Activated CD4-positive, alpha-beta T cell treated with anti-CD3 and anti-CD28 coated beads, Interleukin-2, amount 10 ng/mL, durations not matched to agents 7 days and 5 days (primary cell): ENCODE data around the gene ZSWIM1. TPM values are rescaled to one million over a fixed set of nuclear protein-coding genes. Genes with fewer than 3 reads are reported as not detected.
"Not testable (repeated sequence)": the region's sequence is repeated elsewhere in the genome, so short reads cannot be mapped to it uniquely, and the experiment has no call there.

Source experiments
- CTCF ChIA-PET: fragments of 350-600 bp; sonication (Branson Sonifier 250); formaldehyde crosslinking; loops from one replicate; lab custom pipeline; 2021; ENCODE audit warnings: antibody characterized with exemption; lab: Charles Lee
- POLR2A ChIA-PET: fragments of 350-600 bp; sonication (Branson Sonifier 250); formaldehyde crosslinking; loops from one replicate; lab custom pipeline; 2021; ENCODE audit warnings: antibody characterized with exemption; lab: Charles Lee
- DNase-seq: peaks from one replicate; pipeline ENCODE4 v3.0.0-alpha.2; 2020
- H3K27ac Mint-ChIP-seq: one replicate; pipeline ENCODE4 v1.8.0; 2021; ENCODE audit warnings: mild to moderate bottlenecking, moderate library complexity, mixed read lengths
- H3K27me3 Mint-ChIP-seq: one replicate; pipeline ENCODE4 v1.8.0; 2021; ENCODE audit warnings: mixed read lengths
- H3K36me3 Mint-ChIP-seq: one replicate; pipeline ENCODE4 v1.8.0; 2021; ENCODE audit warnings: low read depth, mixed read lengths
- H3K4me1 Mint-ChIP-seq: one replicate; pipeline ENCODE4 v1.8.0; 2021; ENCODE audit warnings: mixed read lengths
- H3K4me3 Mint-ChIP-seq: one replicate; pipeline ENCODE4 v1.8.0; 2021; ENCODE audit warnings: mild to moderate bottlenecking, moderate library complexity, mixed read lengths
- H3K9me3 Mint-ChIP-seq: one replicate; pipeline ENCODE4 v1.8.0; 2021; ENCODE audit warnings: mixed read lengths
- total RNA-seq, 2 experiments: library from RNA; stranded (reverse); gene quantifications; one replicate each; pipeline ENCODE4 v1.2.3, GENCODE V29; 2021

Gene ZSWIM1
- total RNA-seq, 2 experiments from 2014 or later: 9.8 to 11.5 TPM

- ChIA-PET CTCF (interaction anchor here (0.9 to 1.2 kb wide), 3 partner anchors 12 to 36 kb away, joined by 3 to 4 read pairs (median 4); no protein-coding TSS in a partner anchor), POLR2A (no interaction called here)
- Mint-ChIP-seq H3K9me3 (no peaks in the 10 kb centered on the region), H3K27ac (peak overlapping the region; percentile 83), H3K27me3 (no peaks in the 10 kb centered on the region), H3K36me3 (peaks cover 8% of the 10 kb centered on the region), H3K4me3 (peak overlapping the region; percentile 90), H3K4me1 (peaks cover 33% of the 10 kb centered on the region)
- DNase-seq: no peak
Observed at GRCh38 chr20:45892828-45893500, 11.9 kb downstream of the ZSWIM1 start.

GRCh38 chr20:45893831-45894230 is 12.8 kb downstream of the ZSWIM1 start:
- Mint-ChIP-seq H3K27me3 (no peaks in the 10 kb centered on the region), H3K36me3 (peaks cover 8% of the 10 kb centered on the region), H3K4me1 (peaks cover 33% of the 10 kb centered on the region), H3K27ac (no peak overlapping the region), H3K9me3 (no peaks in the 10 kb centered on the region), H3K4me3 (no peak overlapping the region)
- ChIA-PET POLR2A (no interaction called here), CTCF (interaction anchor here (0.9 to 1.2 kb wide), 2 partner anchors 12 to 37 kb away, joined by 3 read pairs; no protein-coding TSS in a partner anchor)
- DNase-seq: no peak

- DNase-seq: no peak
- Mint-ChIP-seq H3K36me3 (peaks cover 8% of the 10 kb centered on the region), H3K27me3 (no peaks in the 10 kb centered on the region), H3K4me1 (peaks cover 31% of the 10 kb centered on the region), H3K27ac (no peak overlapping the region), H3K4me3 (no peak overlapping the region), H3K9me3 (no peaks in the 10 kb centered on the region)
- ChIA-PET POLR2A (no interaction called here), CTCF (interaction anchor here (0.7 kb wide), 1 partner anchor 75 kb away, joined by 3 read pairs; no protein-coding TSS in a partner anchor)
Observed at GRCh38 chr20:45894797-45895196, 13.8 kb downstream of the ZSWIM1 start.

GRCh38 chr20:45896641-45897161 is 15.7 kb downstream of the ZSWIM1 start:
- CTCF ChIA-PET: interaction anchor here (0.7 to 2.5 kb wide), 6 partner anchors 8 to 63 kb away, joined by 3 to 7 read pairs (median 3); partner anchors contain the start of gene SNX21
- POLR2A ChIA-PET: no interaction called here

GRCh38 chr20:45897289-45897688 is 16.3 kb downstream of the ZSWIM1 start:
- no peaks in the 10 kb centered on the region for H3K9me3 Mint-ChIP-seq
- ChIA-PET POLR2A (no interaction called here), CTCF (interaction anchor here (0.6 to 2.5 kb wide), 5 partner anchors 9 to 86 kb away, joined by 3 to 7 read pairs (median 3); no protein-coding TSS in a partner anchor)
- H3K4me3 Mint-ChIP-seq: no peak overlapping the region
- no peaks in the 10 kb centered on the region for H3K27me3 Mint-ChIP-seq
- peaks cover 15% of the 10 kb centered on the region for H3K4me1 Mint-ChIP-seq
- H3K36me3 Mint-ChIP-seq: peaks cover 8% of the 10 kb centered on the region
- no peak overlapping the region for H3K27ac Mint-ChIP-seq
- DNase-seq: no peak

More at GRCh38 chr20:45896641-45897161, 15.7 kb downstream of the ZSWIM1 start:
- Mint-ChIP-seq H3K36me3 (peaks cover 8% of the 10 kb centered on the region), H3K4me3 (no peak overlapping the region), H3K27me3 (no peaks in the 10 kb centered on the region), H3K4me1 (peaks cover 21% of the 10 kb centered on the region), H3K27ac (no peak overlapping the region), H3K9me3 (no peaks in the 10 kb centered on the region)
- DNase-seq: no peak

GRCh38 chr20:45897692-45898091 is 16.7 kb downstream of the ZSWIM1 start:
- H3K9me3 Mint-ChIP-seq: no peaks in the 10 kb centered on the region
- H3K36me3 Mint-ChIP-seq: peaks cover 8% of the 10 kb centered on the region
- ChIA-PET POLR2A (no interaction called here), CTCF (interaction anchor here (0.6 to 2.5 kb wide), 5 partner anchors 8 to 86 kb away, joined by 3 to 7 read pairs (median 5); no protein-coding TSS in a partner anchor)
- DNase-seq: no peak
- H3K27ac Mint-ChIP-seq: no peak overlapping the region
- no peaks in the 10 kb centered on the region for H3K27me3 Mint-ChIP-seq
- H3K4me1 Mint-ChIP-seq: peaks cover 11% of the 10 kb centered on the region
- no peak overlapping the region for H3K4me3 Mint-ChIP-seq

- Mint-ChIP-seq H3K9me3 (no peaks in the 10 kb centered on the region), H3K4me1 (peaks cover 7% of the 10 kb centered on the region), H3K27ac (no peak overlapping the region), H3K4me3 (no peak overlapping the region), H3K36me3 (peaks cover 8% of the 10 kb centered on the region), H3K27me3 (no peaks in the 10 kb centered on the region)
- POLR2A ChIA-PET: no interaction called here
- no peak for DNase-seq
- CTCF ChIA-PET: interaction anchor here (1.4 to 2.5 kb wide), 5 partner anchors 8 to 35 kb away, joined by 3 to 7 read pairs (median 4); partner anchors contain the start of gene ZSWIM1
Observed at GRCh38 chr20:45898285-45898684, 17.3 kb downstream of the ZSWIM1 start.

GRCh38 chr20:45899046-45899835 is 18.2 kb downstream of the ZSWIM1 start:
- ChIA-PET CTCF (interaction anchor here (0.7 to 1.9 kb wide), 7 partner anchors 9 to 75 kb away, joined by 3 to 8 read pairs (median 4); partner anchors contain the start of gene ZSWIM1), POLR2A (no interaction called here)
- Mint-ChIP-seq H3K4me3 (no peak overlapping the region), H3K36me3 (peaks cover 3% of the 10 kb centered on the region), H3K4me1 (peaks cover 2% of the 10 kb centered on the region), H3K27ac (no peak overlapping the region), H3K9me3 (no peaks in the 10 kb centered on the region), H3K27me3 (no peaks in the 10 kb centered on the region)
- DNase-seq: no peak

GRCh38 chr20:45901332-45901731 is 20.3 kb downstream of the ZSWIM1 start:
- CTCF ChIA-PET: interaction anchor here (1.9 kb wide), 1 partner anchor 8 kb away, joined by 8 read pairs; no protein-coding TSS in a partner anchor
- H3K36me3 Mint-ChIP-seq, H3K27me3 Mint-ChIP-seq, H3K4me3 Mint-ChIP-seq, DNase-seq, POLR2A ChIA-PET, H3K4me1 Mint-ChIP-seq, H3K27ac Mint-ChIP-seq, H3K9me3 Mint-ChIP-seq: not testable (repeated sequence)

- no peak for DNase-seq
- Mint-ChIP-seq H3K27ac (no peak overlapping the region), H3K36me3 (no peaks in the 10 kb centered on the region), H3K9me3 (no peaks in the 10 kb centered on the region), H3K4me1 (no peaks in the 10 kb centered on the region), H3K4me3 (no peak overlapping the region), H3K27me3 (no peaks in the 10 kb centered on the region)
- POLR2A ChIA-PET: no interaction called here
- CTCF ChIA-PET: no interaction called here
Observed at GRCh38 chr20:45902199-45902701, 21.2 kb downstream of the ZSWIM1 start.

GRCh38 chr20:45904583-45905504 is 23.8 kb downstream of the ZSWIM1 start:
- no peaks in the 10 kb centered on the region for H3K9me3 Mint-ChIP-seq
- H3K27me3 Mint-ChIP-seq: no peaks in the 10 kb centered on the region
- no peaks in the 10 kb centered on the region for H3K36me3 Mint-ChIP-seq
- CTCF ChIA-PET: interaction anchor here (1.4 to 2.0 kb wide), 4 partner anchors 8 to 17 kb away, joined by 4 to 5 read pairs (median 4); partner anchors contain the start of genes CTSA, NEURL2 and SPATA25
- no peak for DNase-seq
- H3K4me3 Mint-ChIP-seq: no peak overlapping the region
- H3K4me1 Mint-ChIP-seq: no peaks in the 10 kb centered on the region
- no peak overlapping the region for H3K27ac Mint-ChIP-seq
- POLR2A ChIA-PET: no interaction called here
